ENCODE results near the gene OR51E1.

OR51E1 gene

DNA sequence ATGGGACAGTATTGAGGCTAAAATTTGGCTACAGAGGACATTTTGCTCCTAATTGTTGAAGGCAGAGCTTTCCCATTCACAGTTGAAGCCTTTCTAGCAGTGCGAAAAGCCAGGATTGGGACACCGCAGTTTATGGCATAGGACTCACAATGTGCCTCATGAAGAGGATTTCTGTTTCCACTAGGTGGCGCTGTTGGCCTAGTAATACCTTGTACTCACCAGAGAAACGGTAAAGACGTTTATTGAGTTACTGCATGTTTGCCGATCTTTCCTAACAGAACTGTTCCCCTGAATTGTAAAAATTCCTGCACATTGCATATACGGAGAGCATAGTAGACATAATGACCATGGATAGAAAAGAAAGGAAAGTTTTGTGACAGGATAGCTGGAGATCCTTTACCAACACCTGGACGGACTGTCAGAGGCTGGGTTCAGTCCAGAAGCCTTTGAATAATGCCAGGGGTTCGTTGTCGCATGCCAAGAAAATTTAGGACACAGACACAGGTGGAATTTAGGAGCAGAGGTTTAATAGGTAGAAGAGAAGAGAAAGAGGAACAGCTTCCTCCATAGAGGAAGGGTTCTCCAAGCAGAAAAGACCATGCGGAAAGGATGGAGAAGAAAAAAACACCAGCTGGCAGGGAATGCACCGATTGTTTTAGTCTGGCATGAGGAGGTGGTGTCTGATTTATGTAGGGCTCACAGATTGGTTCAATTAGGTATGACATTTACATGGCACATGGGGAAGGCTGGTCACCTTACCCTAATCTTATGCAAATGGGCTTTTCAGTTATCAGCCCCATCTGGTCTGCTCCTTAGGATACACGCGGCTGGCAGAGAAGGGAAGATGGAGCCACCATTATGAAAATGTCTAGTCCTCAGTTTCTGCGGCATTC lies 17.3 kb upstream of the OR51E1 start:
- 46% methylated on average over 15 of the region's 15 CpGs for WGBS
- Histone ChIP-seq H3K27me3 (ENCODE audit: insufficient read depth, low read length) (no peaks in the 10 kb centered on the region), H3K27ac (ENCODE audit: low read depth, low read length) (no peak overlapping the region), H3K36me3 (ENCODE audit: insufficient read depth, low read length) (no peaks in the 10 kb centered on the region), H3K4me1 (ENCODE audit: insufficient read depth, low read length) (peaks cover 16% of the 10 kb centered on the region; the same call in 1 of the 2 replicates), H3K4me3 (ENCODE audit: low read length) (no peak overlapping the region), H3K9me3 (ENCODE audit: insufficient read depth, low read depth, low read length) (no peaks in the 10 kb centered on the region), H3K9ac (ENCODE audit: low read depth, low read length) (no peak overlapping the region)

DNA sequence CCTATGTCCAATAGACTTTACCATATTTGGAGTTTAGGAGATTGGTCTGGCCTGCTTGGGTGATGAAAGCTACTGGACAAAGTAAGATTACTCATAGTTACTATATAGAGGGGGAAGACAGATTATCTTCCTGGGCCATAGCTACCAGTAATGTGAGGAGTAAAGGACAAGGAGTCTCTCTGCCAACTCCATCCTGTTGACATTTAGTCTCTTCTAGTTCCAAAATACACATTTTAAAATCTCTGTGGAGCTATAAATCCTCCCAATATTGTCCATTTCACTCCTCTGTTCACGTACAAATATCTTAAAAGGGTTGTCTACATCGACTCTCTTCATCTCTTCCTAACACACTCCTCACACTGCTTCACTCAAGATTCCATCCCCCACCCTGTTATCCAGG lies 7.6 kb upstream of the OR51E1 start:
- WGBS = 94% methylated on average over 2 of the region's 2 CpGs
- no peak overlapping the region for H3K4me3 ChIP-seq (ENCODE audit: low read length)

DNA sequence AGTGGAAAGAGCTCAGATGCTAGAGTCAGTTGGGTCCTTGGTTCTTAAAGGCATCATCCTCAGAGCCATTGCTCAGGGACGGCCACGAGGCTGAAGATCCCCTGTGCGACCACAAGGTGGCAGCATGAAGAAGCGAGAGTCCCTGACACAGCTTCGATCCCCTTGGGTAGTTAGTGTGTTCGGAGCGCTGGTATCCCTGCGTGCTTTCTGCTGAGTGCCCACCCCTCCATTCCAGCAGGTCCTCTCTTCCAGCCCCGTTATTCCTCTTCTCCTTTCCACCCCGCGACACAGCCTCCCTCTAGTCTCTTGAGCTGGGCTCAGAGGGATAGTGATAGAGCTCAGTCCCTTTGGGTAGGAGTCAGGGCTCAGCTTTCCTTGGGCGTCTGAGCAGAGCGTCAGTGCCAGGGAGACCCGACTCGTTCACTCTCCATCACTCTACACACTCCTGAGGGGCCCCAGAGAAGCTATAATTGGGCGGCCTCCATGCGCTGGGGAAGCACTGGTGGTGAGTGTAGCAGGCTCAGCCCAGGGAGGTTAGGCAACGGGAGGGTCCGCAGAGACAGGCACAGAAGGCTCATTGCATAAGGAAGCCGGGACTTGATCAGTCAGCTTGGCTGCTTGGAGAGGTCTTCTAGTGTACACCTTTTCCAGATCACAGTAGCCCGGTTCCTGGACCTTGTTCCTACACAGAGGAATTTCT lies 6.7 kb upstream of the OR51E1 start, which contains the start of gene OR51D1:
TSS of gene OR51D1 (plus strand) at position 516 of the 700 bp plus-strand sequence. CDS start 2,314 bp downstream, outside the sequence.
- peaks cover 13% of the 10 kb centered on the region for H3K27me3 ChIP-seq (ENCODE audit: insufficient read depth, low read length)
- no peaks in the 10 kb centered on the region for H3K9me3 ChIP-seq (ENCODE audit: insufficient read depth, low read depth, low read length)
- no peaks in the 10 kb centered on the region; the same call in 1 of the 2 replicates for H3K4me1 ChIP-seq (ENCODE audit: insufficient read depth, low read length)
- H3K9ac ChIP-seq (ENCODE audit: low read depth, low read length) = no peak within 1 kb of the TSS
- WGBS = 35% methylated on average over 16 of the region's 21 CpGs
- H3K36me3 ChIP-seq (ENCODE audit: insufficient read depth, low read length) = no peaks in the 10 kb centered on the region
- H3K27ac ChIP-seq (ENCODE audit: low read depth, low read length) = no peak within 1 kb of the TSS
- H3K4me3 ChIP-seq (ENCODE audit: low read length) = peak within 1 kb of the TSS; percentile 34; the same call in 1 of the 2 replicates

More for the DNA sequence above, 7.6 kb upstream of the OR51E1 start:
- no peak overlapping the region for H3K9ac ChIP-seq (ENCODE audit: low read depth, low read length)
- no peaks in the 10 kb centered on the region for H3K36me3 ChIP-seq (ENCODE audit: insufficient read depth, low read length)
- H3K9me3 ChIP-seq (ENCODE audit: insufficient read depth, low read depth, low read length) = no peaks in the 10 kb centered on the region
- H3K27ac ChIP-seq (ENCODE audit: low read depth, low read length) = no peak overlapping the region
- peaks cover 13% of the 10 kb centered on the region for H3K27me3 ChIP-seq (ENCODE audit: insufficient read depth, low read length)
- H3K4me1 ChIP-seq (ENCODE audit: insufficient read depth, low read length) = no peaks in the 10 kb centered on the region

DNA sequence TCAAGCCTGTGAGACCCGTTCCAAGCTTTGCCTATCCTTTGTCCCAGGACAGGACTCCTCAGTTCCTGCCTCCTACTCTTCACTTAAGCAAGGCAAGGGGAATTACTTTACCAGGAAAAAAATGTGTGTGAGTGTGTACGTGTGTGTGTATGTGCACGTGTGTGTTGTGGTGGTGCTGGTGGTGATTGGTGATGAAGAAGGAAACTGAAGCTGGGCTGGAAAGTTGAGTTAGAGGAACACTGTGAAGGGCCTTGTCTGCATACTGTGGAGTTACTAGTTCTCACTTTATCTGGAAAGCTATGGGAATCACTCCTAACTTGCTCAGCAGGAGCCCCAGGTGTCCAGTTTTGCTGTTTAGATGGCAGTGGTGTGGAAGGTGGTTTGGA lies 6.1 kb upstream of the OR51E1 start:
- Histone ChIP-seq H3K9ac (ENCODE audit: low read depth, low read length) (no peak overlapping the region), H3K4me3 (ENCODE audit: low read length) (no peak overlapping the region), H3K4me1 (ENCODE audit: insufficient read depth, low read length) (no peaks in the 10 kb centered on the region; the same call in 1 of the 2 replicates), H3K27me3 (ENCODE audit: insufficient read depth, low read length) (peaks cover 13% of the 10 kb centered on the region), H3K27ac (ENCODE audit: low read depth, low read length) (no peak overlapping the region), H3K36me3 (ENCODE audit: insufficient read depth, low read length) (no peaks in the 10 kb centered on the region), H3K9me3 (ENCODE audit: insufficient read depth, low read depth, low read length) (no peaks in the 10 kb centered on the region)
- WGBS = 91% methylated on average over 3 of the region's 3 CpGs

DNA sequence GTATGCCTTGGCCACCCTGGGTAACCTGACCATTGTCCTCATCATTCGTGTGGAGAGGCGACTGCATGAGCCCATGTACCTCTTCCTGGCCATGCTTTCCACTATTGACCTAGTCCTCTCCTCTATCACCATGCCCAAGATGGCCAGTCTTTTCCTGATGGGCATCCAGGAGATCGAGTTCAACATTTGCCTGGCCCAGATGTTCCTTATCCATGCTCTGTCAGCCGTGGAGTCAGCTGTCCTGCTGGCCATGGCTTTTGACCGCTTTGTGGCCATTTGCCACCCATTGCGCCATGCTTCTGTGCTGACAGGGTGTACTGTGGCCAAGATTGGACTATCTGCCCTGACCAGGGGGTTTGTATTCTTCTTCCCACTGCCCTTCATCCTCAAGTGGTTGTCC lies 3.9 kb upstream of the OR51E1 start:
- Histone ChIP-seq H3K4me3 (ENCODE audit: low read length) (no peak overlapping the region), H3K9me3 (ENCODE audit: insufficient read depth, low read depth, low read length) (no peaks in the 10 kb centered on the region), H3K4me1 (ENCODE audit: insufficient read depth, low read length) (no peaks in the 10 kb centered on the region; the same call in 1 of the 2 replicates), H3K36me3 (ENCODE audit: insufficient read depth, low read length) (no peaks in the 10 kb centered on the region), H3K27ac (ENCODE audit: low read depth, low read length) (no peak overlapping the region), H3K27me3 (ENCODE audit: insufficient read depth, low read length) (peaks cover 13% of the 10 kb centered on the region), H3K9ac (ENCODE audit: low read depth, low read length) (no peak overlapping the region)
- WGBS = 93% methylated on average over 6 of the region's 6 CpGs

DNA sequence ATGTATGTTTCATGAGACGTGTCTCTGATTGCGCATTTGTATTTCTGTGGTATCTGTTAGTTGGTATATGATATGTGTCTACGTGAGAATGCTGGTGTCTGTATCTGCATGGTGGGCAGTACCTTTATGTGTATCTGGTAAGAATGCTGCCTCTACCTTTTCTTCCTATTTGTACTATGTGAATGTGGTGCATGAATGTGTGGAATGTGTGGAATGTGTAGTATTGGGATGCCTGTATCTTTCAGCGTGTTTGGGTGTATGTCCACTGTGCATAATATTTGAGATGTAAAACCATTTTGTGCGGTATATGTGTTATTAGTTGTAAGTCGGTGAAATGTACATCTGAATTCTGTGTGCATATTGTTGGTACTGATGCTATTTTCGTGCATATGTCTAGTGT lies 2.3 kb upstream of the OR51E1 start:
- no peak overlapping the region for H3K4me3 ChIP-seq (ENCODE audit: low read length)
- H3K9me3 ChIP-seq (ENCODE audit: insufficient read depth, low read depth, low read length) = no peaks in the 10 kb centered on the region
- no peak overlapping the region for H3K27ac ChIP-seq (ENCODE audit: low read depth, low read length)
- 94% methylated on average over 7 of the region's 7 CpGs for WGBS
- no peaks in the 10 kb centered on the region for H3K36me3 ChIP-seq (ENCODE audit: insufficient read depth, low read length)
- H3K4me1 ChIP-seq (ENCODE audit: insufficient read depth, low read length) = no peaks in the 10 kb centered on the region; the same call in 1 of the 2 replicates
- no peak overlapping the region for H3K9ac ChIP-seq (ENCODE audit: low read depth, low read length)
- H3K27me3 ChIP-seq (ENCODE audit: insufficient read depth, low read length) = peaks cover 13% of the 10 kb centered on the region

DNA sequence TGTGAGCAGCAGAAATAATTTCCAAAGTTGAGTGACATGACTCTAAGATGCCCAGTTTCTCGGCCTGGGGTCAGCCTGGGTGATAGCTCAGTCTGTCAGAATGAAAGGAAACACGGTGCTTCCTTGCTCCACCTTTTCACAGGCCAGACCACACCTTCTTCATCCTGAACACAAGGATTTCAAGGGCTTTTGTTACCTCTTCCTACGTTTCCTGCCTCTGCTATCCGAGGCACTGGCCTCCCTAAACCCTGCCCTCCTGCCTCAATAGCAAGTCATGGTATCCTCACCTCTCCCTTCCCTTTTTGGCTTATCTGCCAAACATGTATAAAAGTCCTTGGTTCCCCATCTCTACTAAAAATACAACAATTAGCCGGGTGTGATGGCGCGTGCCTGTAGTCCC lies 1.7 kb upstream of the OR51E1 start:
- WGBS = 89% methylated on average over 7 of the region's 7 CpGs
- H3K4me3 ChIP-seq (ENCODE audit: low read length) = no peak overlapping the region
- peaks cover 13% of the 10 kb centered on the region for H3K27me3 ChIP-seq (ENCODE audit: insufficient read depth, low read length)

DNA sequence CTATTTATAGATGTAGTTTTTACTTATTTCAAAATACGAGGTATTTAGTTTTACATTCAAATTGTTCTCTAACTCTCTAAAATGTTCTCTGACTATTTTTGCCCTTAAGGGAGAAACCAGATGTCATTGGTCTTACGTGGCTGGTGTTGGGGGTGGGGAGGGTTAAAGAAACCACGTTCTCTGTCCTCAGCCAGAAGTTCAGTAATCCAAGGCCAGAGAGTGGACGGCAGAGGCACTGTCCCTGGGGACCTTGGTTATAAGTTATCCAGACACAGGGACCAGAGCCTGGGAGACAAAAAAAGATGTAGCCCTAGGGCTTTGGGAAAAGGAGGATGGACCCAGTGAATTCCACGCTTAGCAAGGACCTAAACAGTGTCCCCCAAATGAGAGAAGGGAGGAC lies 706 bp upstream of the OR51E1 start:
- Histone ChIP-seq H3K27ac (ENCODE audit: low read depth, low read length) (no peak overlapping the region), H3K4me1 (ENCODE audit: insufficient read depth, low read length) (no peaks in the 10 kb centered on the region; the same call in 1 of the 2 replicates), H3K36me3 (ENCODE audit: insufficient read depth, low read length) (no peaks in the 10 kb centered on the region), H3K27me3 (ENCODE audit: insufficient read depth, low read length) (0 out of 2 replicates have a peak, but pooled peaks cover 2% of the 10 kb centered on the region), H3K9me3 (ENCODE audit: insufficient read depth, low read depth, low read length) (no peaks in the 10 kb centered on the region), H3K9ac (ENCODE audit: low read depth, low read length) (no peak overlapping the region), H3K4me3 (ENCODE audit: low read length) (no peak overlapping the region)
- WGBS = 49% methylated on average over 4 of the region's 5 CpGs

More for the DNA sequence above, 1.7 kb upstream of the OR51E1 start:
- H3K4me1 ChIP-seq (ENCODE audit: insufficient read depth, low read length) = no peaks in the 10 kb centered on the region; the same call in 1 of the 2 replicates
- no peaks in the 10 kb centered on the region for H3K9me3 ChIP-seq (ENCODE audit: insufficient read depth, low read depth, low read length)
- no peak overlapping the region for H3K9ac ChIP-seq (ENCODE audit: low read depth, low read length)
- H3K36me3 ChIP-seq (ENCODE audit: insufficient read depth, low read length) = no peaks in the 10 kb centered on the region
- H3K27ac ChIP-seq (ENCODE audit: low read depth, low read length) = no peak overlapping the region

DNA sequence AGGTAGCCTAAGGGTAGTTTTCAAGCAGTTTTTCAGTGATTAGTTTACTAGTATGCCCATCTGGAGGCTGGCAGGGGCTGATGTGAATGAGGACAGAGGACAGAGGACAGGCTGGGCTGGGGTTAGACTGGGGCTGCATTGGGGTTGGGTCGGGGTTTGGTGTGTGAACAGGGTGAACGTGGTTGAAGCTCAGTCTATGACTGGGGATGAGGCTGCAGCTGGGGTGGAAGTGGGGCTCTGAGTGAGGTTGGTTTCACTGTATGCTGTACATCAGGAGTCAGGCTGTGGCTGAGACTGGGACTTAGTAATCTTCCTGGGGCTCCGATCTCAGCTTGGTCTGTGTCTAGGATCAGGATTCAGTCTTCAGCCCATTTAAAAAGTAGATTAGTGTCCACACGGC lies 451 bp downstream of the OR51E1 start:
- WGBS = 92% methylated on average over 4 of the region's 4 CpGs
- Histone ChIP-seq H3K4me3 (ENCODE audit: low read length) (no peak overlapping the region), H3K9ac (ENCODE audit: low read depth, low read length) (no peak overlapping the region), H3K27ac (ENCODE audit: low read depth, low read length) (no peak overlapping the region), H3K4me1 (ENCODE audit: insufficient read depth, low read length) (no peaks in the 10 kb centered on the region; the same call in 1 of the 2 replicates), H3K27me3 (ENCODE audit: insufficient read depth, low read length) (no peaks in the 10 kb centered on the region), H3K36me3 (ENCODE audit: insufficient read depth, low read length) (no peaks in the 10 kb centered on the region), H3K9me3 (ENCODE audit: insufficient read depth, low read depth, low read length) (no peaks in the 10 kb centered on the region)

DNA sequence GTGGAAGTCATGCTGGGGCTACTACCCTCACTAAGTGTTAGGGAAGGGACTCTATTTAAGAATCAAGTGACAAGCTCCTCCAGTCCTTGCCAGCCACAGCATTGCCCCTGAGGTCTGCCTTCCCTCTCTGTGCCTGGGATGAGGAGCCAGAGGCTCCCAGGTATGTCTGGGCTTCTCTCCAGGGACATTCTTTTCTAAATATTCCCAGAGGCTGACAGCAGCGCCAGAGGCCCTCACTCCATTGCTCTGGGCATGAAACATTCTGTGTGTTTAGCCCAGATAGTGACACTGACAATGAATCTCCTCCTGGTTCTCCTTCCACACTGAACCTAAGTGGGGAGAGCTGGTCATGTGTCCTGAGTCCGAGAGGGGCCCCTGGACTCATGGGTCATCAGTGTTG lies 2.2 kb downstream of the OR51E1 start:
- Histone ChIP-seq H3K9me3 (ENCODE audit: insufficient read depth, low read depth, low read length) (no peaks in the 10 kb centered on the region), H3K36me3 (ENCODE audit: insufficient read depth, low read length) (no peaks in the 10 kb centered on the region), H3K27ac (ENCODE audit: low read depth, low read length) (no peak overlapping the region), H3K4me1 (ENCODE audit: insufficient read depth, low read length) (no peaks in the 10 kb centered on the region; the same call in 1 of the 2 replicates), H3K27me3 (ENCODE audit: insufficient read depth, low read length) (no peaks in the 10 kb centered on the region), H3K4me3 (ENCODE audit: low read length) (no peak overlapping the region), H3K9ac (ENCODE audit: low read depth, low read length) (no peak overlapping the region)
- WGBS = 88% methylated on average over 2 of the region's 2 CpGs

DNA sequence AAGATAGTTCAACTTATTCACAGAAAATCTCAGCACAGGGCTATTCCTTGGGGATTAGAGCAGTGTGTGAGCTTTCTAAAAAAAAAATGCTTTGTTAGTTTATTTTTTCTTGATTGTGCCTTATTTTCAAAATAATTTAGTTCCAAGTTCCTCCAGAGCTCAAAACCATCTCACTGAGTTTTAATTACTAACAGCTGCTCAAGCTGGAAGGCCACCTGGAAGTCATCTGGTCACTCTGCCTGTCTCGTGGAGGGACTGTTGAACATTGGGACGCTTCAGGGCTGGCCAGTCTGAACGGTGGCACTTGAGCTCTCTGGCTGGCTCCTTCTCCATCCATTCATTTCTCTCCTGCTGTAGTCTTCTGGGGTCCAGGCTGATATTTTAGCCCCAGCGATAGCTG lies 4.0 kb downstream of the OR51E1 start:
- Histone ChIP-seq H3K4me1 (ENCODE audit: insufficient read depth, low read length) (no peaks in the 10 kb centered on the region), H3K4me3 (ENCODE audit: low read length) (no peak overlapping the region), H3K9ac (ENCODE audit: low read depth, low read length) (no peak overlapping the region), H3K36me3 (ENCODE audit: insufficient read depth, low read length) (no peaks in the 10 kb centered on the region), H3K27ac (ENCODE audit: low read depth, low read length) (no peak overlapping the region), H3K9me3 (ENCODE audit: insufficient read depth, low read depth, low read length) (no peaks in the 10 kb centered on the region), H3K27me3 (ENCODE audit: insufficient read depth, low read length) (no peaks in the 10 kb centered on the region)
- 96% methylated on average over 4 of the region's 4 CpGs for WGBS
